NOMO-1 (cell line): ENCODE results near the gene TAF1B.
A peak's percentile ranks its signal among the peaks of the same experiment; 100 is the strongest.
"Not testable (repeated sequence)": the region's sequence is repeated elsewhere in the genome, so short reads cannot be mapped to it uniquely, and the experiment has no call there.

Source experiments
- DNase-seq, 2 experiments: peaks; one replicate each; lab custom pipeline; 2025; ENCODE audit not compliant: unreplicated experiment in 2 of 2; lab: John Stamatoyannopoulos, UW

Gene TAF1B

DNA sequence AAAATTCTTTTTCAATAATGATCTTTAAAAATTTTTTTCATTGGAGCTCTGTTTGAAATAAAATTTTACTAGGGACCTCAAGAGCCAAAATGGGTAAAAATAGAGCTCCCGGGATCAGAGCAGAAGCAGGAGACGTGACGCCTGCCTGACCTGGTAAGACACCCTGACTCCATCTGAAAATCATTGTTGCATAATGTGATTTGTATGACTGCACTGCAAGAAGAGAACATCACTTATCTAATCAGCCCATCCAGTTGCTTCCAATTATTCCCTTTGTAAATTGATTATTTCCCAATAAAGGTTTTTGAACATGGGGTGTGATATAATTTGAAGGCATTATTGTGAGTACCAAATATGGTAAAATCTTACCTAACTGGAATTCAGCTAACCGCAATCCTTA is 17.1 kb upstream of the TAF1B start:
- no peak for DNase-seq

DNA sequence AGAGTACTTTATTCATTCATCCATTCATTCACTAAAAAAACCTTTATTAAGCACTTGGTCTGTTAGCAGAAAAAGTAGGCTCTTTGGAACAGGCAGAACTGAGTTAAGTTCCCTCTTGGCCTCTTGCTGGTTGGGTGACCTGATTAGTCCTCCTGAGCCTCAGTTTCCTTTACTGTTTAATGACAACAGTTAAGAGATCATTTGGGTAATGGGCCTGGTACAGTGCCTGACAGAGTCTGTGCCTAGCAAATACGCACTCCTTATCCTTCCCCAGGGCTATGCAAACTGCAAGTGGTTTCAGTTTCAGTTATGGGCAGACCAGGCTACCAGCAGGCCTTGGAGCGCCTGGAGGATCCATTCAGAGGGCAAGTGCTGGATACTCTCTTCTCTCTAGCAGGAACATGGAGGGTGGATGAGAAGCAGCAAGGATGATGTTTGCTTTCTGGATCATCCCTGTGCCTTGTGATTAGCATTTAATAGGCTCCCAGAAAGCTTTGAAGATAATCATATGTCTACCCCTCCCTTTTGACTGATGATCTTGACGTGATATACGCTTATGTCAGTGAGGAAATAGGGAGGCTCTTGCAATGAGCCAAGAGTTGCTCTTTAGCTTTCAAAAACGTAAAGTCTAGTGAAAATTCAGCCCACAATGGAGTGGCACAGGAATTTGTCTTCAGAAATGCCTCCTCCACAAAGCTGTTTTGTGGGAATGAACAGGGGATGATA is 12.4 kb upstream of the TAF1B start:
- DNase-seq: no peak

DNA sequence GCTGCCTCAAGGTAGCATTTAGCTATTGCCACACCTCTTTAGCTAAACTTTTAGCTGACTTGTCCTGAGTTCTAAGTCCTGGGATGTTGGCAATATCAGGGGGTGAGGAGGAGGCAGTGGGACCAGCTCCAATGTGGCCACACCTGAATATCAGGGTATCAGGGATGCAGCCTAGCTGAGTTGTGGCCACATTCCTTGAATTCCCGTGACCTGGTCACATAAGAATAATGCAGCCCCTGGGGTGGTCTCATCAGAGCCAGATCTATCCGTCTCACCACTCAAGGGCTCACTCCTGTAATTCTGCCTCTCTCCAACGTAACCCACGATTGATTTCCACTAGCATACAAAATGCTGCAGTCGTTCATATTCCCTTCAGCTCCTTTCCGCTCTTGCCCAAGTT is 11.6 kb upstream of the TAF1B start:
- no peak for DNase-seq

DNA sequence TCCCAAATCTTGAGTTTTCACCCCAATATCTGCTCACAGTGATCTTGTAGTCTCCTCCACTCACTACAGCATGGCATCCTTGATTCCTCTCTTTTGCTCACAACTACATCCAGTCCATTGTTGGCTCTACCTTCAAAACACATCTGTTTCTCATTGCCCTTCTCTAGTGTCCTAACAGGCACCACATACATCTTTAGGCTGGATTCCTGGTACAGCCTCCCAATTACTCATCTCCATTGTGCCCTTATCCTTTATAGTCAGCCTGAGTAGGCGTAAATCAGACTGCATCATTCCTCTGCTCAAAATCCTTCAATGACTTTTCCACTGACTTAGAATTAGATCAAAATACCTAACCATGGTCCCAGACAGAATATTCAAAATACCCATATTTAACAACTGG is 10.7 kb upstream of the TAF1B start:
- no peak for DNase-seq

DNA sequence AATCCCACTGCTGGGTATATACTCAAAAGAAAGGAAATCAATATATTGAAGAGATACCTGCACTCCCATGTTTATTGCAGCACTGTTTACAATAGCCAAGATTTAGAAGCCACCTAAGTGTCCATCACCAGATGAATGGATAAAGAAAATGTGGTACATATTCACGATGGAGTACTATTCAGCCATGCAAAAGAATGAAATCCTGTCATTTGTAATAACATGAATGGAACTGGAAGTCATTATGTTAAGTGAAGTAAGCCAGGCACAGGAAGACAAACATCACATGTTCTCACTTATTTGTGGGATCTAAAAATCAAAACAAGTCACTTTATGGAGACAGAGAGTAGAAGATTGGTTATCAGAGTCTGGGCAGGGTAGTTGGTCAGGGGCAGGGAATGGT is 8.2 kb upstream of the TAF1B start:
- DNase-seq: not testable (repeated sequence)

DNA sequence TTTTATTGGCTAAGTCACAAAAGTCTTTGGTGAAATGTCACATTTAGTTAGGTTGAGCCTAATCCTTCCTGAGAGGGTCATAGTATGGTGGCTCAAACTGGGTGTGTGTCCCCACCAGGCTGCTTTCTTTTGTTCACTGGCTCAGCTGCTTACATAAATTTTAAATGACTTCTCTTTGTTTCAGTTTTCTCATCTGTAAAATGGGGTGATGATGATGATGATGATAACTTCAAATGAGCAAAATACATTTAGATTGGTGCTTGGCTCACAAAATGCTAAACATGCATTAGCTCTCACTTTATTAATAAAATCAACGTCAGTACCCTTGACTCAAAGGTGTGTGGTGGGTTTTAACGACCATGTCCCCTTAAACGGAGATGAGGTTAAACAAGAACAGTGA is 7.2 kb upstream of the TAF1B start:
- DNase-seq: no peak

DNA sequence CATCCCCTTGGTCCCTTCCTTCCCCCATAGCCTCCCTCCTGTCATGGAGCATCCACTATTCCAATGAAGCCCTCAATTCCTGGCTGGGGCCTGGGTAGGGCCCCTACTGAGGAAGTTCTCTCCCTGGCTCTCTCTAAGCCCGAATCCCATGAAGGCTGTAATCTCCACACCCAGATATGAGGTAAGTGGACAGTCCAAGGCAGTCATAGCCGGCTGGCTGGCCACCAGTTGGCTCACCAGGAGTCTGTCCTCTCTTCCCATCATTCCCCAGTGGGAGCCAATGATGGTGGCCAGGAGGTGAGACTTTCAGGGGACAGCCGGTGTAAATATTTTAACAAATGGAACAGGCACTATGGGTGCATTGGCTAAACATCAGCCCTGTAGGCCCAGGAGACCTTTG is 6.8 kb upstream of the TAF1B start:
- DNase-seq: no peak

DNA sequence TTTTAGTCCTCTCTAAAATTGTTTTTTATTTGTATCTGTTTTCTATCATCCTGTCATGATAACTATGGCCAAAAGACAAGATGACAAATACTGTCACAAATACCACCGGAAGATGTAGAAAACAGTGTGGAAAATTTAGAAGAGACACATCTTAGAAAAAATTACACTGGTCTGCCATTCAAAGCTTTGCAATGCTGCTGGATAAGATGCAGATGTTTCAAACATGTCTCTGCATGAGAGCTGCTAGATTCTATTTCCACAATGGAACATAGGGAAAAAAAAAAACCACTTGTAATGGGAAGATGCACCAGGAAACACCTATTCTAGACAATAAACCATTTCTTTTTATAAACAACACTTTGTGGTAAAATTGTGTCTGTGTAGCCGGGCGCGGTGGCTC is 5.8 kb upstream of the TAF1B start:
- no peak for DNase-seq

DNA sequence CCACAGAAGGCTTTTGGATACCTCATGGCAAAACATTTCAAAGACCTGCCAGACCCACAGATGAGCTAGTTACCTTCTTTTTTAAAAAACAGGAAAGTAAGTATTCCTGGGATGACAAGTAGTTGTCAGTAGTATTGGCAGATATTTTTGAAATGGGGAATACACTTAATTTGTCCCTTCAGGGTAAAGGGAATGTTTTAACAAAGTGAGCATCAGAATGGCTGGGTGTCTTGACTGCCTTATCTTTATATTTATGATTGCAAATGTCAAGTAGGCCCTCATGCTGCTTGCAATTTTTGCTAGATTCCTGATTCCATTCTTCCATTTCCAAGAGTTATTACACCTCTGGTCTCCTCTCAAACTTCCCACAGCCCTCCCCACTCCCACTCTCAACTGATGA is 4.9 kb upstream of the TAF1B start:
- DNase-seq: no peak

DNA sequence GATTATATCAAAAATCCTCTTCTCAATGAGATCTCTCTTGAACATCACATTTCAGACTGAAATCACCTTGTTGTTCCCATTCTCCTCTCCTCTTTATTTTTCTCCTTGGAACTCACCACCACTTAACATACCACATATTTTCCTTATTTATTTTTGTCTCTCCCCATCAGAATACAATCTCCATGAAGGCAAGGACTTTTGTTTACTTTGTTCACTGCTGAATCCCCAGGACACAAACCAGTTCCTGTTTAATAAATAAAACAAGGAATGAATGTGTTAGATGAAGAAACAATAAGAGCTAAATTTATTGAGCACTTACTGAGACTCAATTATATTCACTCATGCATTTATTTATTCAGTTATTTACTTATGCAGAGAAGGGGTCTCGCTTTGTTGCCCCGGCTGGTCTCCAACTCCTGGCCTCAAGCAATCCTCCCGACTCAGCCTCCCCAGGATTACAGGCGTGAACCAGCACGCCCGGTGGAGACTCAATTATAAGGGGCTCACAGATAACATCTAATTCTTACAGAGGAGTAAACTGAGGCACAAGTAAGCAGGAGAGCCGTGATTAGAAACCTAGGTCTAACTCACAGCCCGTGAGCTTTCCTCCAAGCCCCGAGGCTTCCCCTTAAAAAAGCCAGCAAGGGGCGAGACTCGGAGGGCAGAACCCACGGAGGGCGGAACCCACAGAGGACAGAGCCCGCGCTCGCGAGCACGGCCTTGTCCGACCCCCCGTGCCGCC is 616 bp upstream of the TAF1B start:
- no peak for DNase-seq

DNA sequence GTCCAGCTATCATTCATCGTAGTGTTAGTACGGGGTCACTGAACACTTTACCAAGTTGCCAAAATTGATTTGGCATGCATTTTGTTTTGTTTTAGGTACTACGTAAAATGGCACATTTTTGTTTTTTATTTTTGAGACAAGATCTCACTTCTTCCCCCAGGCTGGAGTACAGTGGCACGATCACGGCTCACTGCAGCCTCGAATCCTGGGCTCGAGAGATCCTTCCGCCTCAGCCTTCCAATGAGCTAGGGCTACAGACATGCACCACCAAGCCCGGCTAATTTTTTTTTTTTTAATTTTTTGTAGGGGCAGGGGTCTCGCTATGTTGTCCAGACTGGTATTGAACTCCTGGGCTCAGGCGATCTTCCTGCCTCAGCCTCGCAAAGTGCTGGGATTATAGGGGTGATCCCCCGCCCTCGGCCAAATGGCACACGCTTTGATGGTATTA is 786 bp downstream of the TAF1B start:
- peak; percentile 13 to 41 for DNase-seq

DNA sequence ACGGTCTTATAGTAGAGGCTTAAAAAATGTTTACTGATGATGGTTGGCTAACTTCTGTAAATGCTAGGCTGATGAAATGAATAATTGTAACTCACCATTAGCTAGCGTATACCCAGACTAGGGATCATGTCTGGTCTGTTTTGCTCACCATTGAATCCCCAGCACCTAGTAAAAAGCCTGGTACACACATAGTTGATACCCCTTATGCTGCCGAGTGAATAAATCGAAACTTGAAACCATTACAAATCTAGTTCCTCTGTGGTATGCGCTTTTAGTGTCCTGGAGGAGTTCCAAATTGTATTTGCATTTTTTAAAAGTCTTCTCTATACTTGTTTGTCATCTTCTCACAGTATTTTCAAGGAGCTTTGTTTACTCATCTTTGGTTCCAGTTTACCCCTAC is 1.3 kb downstream of the TAF1B start:
- DNase-seq: peak; percentile 5 to 42

DNA sequence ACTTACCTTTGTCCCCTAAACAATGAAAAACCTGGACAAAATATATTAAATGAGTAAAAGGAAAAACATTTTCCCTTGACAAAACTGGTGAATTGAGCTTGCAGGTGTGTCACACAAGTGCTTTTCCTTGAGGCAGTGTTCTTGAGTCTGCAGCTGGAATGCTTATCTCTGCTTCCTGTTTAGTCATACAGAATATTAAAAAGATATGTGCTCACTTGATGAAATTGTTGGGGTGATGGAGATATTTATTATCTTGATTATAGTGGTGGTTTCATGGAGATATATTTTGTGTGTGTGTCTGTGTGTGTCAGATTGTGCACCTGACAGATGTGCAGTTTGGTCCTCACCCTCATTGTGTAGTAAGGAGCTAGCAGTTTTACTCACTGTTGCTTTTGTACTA is 3.3 kb downstream of the TAF1B start:
- no peak for DNase-seq

DNA sequence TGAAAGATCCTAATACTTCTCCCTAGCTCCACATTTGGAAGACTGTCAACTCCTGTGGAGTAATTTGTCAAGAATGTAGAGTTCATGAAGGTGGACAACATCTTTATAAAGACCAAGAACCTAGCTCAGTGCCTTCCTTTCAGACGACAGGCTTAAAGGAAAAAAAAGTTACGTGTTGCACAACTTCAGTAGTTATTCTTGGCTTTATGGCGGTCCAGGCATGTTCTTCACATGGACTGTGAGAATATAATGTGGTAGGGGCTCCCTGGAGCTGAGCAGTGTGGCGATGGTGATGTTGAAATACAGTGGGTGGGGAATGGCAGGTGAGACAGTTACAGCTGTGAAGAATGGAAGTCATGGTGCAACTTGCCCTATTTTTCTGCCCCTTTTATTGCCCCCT is 3.9 kb downstream of the TAF1B start:
- DNase-seq: peak; percentile 45 to 63

DNA sequence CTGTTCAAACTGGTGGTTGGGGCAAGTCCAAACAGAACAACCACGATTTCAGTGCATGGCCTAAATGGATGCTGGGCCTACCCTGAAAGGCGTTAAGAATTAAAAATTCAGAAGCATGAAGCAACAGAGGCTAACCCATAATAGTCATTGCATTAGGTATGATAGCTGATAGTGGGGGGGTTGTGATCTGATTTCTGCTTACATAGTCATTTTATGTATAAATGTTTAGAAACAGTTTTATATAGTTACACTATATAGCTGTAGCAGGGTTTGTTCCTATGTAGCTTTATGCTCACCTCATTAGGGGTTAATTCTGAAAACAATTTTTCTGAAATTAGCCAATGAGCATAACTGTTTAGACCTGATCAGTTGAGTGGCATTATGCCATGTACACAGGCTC is 9.6 kb downstream of the TAF1B start:
- no peak for DNase-seq

DNA sequence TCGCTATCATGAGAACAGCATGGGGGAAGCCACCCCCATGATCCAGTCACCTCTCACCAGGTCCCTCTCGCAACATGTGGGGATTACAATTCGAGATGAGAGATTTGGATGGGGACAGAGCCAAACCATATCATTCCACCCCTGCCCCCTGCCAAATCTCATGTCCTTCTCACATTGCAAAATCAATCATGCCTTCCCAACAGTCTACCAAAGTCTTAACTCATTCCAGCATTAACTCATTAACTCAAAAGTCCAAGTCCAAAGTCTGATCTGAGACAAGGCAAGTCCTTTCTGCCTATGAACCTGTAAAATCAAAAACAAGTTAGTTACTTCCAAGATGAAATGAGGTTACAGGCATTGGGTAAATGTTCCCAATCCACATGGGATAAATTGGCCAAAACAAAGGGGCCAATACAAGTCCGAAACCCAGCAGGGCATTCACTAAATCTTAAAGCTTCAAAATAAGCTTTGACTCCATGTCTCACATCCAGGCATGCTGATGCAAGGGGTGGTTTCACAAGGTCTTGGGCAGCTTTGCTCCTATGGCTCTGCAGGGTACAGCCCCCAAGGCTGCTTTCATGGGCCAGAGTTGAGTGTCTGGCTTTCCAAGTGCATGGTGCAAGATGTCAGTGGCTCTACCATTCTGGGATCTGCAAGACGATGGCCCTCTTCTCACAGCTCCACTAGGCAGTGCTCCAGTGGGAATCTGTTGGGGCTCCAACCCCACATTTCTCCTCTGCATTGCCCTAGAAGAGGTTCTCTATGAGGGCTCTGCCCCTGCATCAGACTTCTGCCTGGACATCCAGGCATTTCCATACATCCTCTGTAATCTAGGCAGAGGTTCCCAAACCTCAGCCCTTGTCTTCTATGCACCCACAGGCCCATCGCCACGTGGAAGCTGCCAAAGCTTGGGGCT is 14.8 kb downstream of the TAF1B start:
- DNase-seq: no peak

DNA sequence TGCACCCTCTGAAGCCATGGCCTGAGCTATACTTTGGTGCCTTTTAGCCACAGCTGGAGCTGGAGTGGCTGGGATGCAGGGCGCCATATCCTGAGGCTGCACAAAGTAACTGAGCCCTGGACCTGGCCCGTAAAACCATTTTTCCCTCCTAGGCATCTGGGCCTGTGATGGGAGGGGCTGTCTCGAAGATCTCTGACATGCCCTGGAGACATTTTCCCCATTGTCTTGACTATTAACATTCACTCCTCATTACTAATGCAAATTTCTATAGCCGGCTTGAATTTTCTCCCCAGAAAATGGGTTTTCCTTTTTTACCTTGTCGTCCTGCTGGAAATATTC is 15.4 kb downstream of the TAF1B start:
- no peak for DNase-seq

DNA sequence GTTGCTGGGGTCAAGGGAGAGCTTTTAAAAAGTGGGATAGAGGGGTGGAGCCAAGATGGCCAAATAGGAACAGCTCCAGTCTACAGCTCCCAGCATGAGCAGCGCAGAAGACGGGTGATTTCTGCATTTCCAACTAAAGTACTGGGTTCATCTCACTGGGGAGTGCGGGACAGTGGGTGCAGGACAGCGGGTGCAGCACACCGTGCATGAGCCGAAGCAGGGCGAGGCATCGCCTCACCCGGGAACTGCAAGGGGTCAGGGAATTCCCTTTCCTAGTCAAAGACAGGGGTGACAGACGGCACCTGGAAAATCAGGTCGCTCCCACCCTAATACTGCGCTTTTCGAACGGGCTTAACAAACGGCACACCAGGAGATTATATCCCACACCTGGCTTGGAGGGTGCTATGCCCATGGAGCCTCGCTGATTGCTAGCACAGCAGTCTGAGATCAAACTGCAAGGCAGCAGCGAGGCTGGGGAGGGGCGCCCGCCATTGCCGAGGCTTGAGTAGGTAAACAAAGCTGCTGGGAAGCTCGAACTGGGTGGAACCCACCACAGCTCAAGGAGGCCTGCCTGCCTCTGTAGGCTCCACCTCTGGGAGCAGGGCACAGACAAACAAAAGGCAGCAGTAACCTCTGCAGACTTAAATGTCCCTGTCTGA is 17.8 kb downstream of the TAF1B start:
- not testable (repeated sequence) for DNase-seq

DNA sequence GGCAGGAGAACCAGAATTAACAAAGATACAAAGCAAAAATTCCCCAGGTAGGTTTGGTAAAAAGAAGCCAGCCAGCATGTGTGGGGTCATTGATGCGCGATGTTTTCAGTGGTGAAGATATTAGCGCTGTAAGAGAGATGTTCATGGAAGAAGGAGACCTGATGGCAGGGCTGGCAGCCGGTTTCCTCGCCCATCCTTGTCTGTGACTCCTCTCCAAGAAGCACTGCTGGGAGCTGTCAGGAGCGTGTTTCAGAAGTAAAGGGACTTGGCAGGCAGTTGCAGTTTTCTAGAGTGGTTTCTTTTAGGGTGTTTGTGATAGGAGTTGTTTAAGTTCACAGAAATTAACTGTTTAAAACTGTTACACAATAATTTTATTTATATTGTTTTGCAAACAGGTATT is 24.6 kb downstream of the TAF1B start:
- no peak for DNase-seq

DNA sequence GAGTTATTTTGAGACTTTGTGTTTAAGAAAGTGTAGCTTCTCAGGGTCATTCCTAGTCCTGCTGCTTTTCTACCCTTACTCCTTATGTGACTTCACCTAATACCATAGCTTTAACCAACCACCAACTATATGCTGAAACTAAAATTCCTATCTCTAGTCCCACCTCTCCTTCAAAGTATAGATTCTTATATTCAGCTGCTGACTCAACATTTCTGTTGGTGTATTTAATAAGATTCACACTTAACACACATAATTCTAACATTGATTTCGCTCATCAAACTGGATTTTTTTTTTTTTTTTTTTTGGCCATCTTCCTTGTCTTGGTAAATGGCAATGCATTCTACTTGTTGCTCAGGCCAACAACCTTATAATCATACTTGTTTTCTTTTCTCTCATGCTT is 30.1 kb downstream of the TAF1B start:
- no peak for DNase-seq

DNA sequence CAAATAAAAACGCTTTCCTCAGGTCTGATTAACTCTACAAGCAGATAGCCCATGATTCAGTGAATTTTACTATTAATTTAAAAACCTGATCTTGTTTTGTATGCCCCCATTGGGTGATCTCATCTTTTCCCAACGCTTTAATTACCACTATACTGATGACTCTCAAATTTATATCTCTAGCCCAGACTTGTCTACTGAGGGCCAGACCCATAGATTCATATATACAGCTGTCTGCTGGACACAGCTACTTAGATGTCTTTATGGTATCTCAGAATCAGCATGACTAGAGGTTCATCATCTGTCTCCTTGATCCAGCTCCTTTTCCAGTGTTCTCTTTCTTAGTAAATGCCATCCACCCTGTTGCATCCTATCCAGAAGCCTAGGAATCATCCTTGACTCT is 33.8 kb downstream of the TAF1B start:
- no peak for DNase-seq
